ENCODE results near the gene TCEAL4. TPM values are rescaled to one million over a fixed set of nuclear protein-coding genes. Genes with fewer than 3 reads are reported as not detected.

The TCEAL4 gene
- total RNA-seq, 1 donor from 2014 or later: 62.0 TPM

- DNase-seq (ENCODE audit: low read depth): no peak
- no peak for TF ChIP-seq CTCF (IDR thresholded peaks at IDR 0.05; ENCODE audit: insufficient read depth, low read length, poor library complexity, severe bottlenecking)
- H3K36me3 ChIP-seq (ENCODE audit: control insufficient read depth, insufficient read depth, low read length): no peaks in the 10 kb centered on the region
- H3K4me3 ChIP-seq (ENCODE audit: low read depth, low read length): no peak overlapping the region
- no peaks in the 10 kb centered on the region for H3K27me3 ChIP-seq (ENCODE audit: control insufficient read depth, insufficient read depth, low read length)
These were observed 45.6 kb upstream of the TCEAL4 start for GRCh38 chrX:103539695-103540094.

- no peak for DNase-seq (ENCODE audit: low read depth)
These were observed 45.2 kb upstream of the TCEAL4 start for GRCh38 chrX:103540145-103540544.

GRCh38 chrX:103549916-103550315 lies 35.4 kb upstream of the TCEAL4 start:
- Histone ChIP-seq H3K4me3 (ENCODE audit: low read depth, low read length) (no peak overlapping the region), H3K27me3 (ENCODE audit: control insufficient read depth, insufficient read depth, low read length) (no peaks in the 10 kb centered on the region), H3K36me3 (ENCODE audit: control insufficient read depth, insufficient read depth, low read length) (no peaks in the 10 kb centered on the region)
- DNase-seq (ENCODE audit: low read depth): no peak
- TF ChIP-seq CTCF (IDR thresholded peaks at IDR 0.05; ENCODE audit: insufficient read depth, low read length, poor library complexity, severe bottlenecking): no peak

More at GRCh38 chrX:103540145-103540544, 45.2 kb upstream of the TCEAL4 start:
- no peak for TF ChIP-seq CTCF (IDR thresholded peaks at IDR 0.05; ENCODE audit: insufficient read depth, low read length, poor library complexity, severe bottlenecking)
- no peaks in the 10 kb centered on the region for H3K36me3 ChIP-seq (ENCODE audit: control insufficient read depth, insufficient read depth, low read length)
- no peaks in the 10 kb centered on the region for H3K27me3 ChIP-seq (ENCODE audit: control insufficient read depth, insufficient read depth, low read length)
- no peak overlapping the region for H3K4me3 ChIP-seq (ENCODE audit: low read depth, low read length)

- DNase-seq (ENCODE audit: low read depth): no peak
- Histone ChIP-seq H3K27me3 (ENCODE audit: control insufficient read depth, insufficient read depth, low read length) (no peaks in the 10 kb centered on the region), H3K36me3 (ENCODE audit: control insufficient read depth, insufficient read depth, low read length) (no peaks in the 10 kb centered on the region), H3K4me3 (ENCODE audit: low read depth, low read length) (no peak overlapping the region)
- TF ChIP-seq CTCF (IDR thresholded peaks at IDR 0.05; ENCODE audit: insufficient read depth, low read length, poor library complexity, severe bottlenecking): no peak
These were observed 34.8 kb upstream of the TCEAL4 start for GRCh38 chrX:103550415-103551051.

GRCh38 chrX:103552236-103552635 lies 33.1 kb upstream of the TCEAL4 start:
- no peak for TF ChIP-seq CTCF (IDR thresholded peaks at IDR 0.05; ENCODE audit: insufficient read depth, low read length, poor library complexity, severe bottlenecking)
- Histone ChIP-seq H3K36me3 (ENCODE audit: control insufficient read depth, insufficient read depth, low read length) (no peaks in the 10 kb centered on the region), H3K27me3 (ENCODE audit: control insufficient read depth, insufficient read depth, low read length) (no peaks in the 10 kb centered on the region), H3K4me3 (ENCODE audit: low read depth, low read length) (no peak overlapping the region)
- no peak for DNase-seq (ENCODE audit: low read depth)
